GM18511 (cell line): Measurements from ENCODE around the gene SPEM3.
A peak's percentile ranks its signal among the peaks of the same experiment; 100 is the strongest.

Source experiments
- ATAC-seq: cut with Tn5 transposase; IDR thresholded peaks from one replicate; pipeline ENCODE4 v1.9.1; 2021; ENCODE audit warnings: mild to moderate bottlenecking, moderate library complexity; ENCODE audit not compliant: unreplicated experiment

Gene SPEM3

DNA sequence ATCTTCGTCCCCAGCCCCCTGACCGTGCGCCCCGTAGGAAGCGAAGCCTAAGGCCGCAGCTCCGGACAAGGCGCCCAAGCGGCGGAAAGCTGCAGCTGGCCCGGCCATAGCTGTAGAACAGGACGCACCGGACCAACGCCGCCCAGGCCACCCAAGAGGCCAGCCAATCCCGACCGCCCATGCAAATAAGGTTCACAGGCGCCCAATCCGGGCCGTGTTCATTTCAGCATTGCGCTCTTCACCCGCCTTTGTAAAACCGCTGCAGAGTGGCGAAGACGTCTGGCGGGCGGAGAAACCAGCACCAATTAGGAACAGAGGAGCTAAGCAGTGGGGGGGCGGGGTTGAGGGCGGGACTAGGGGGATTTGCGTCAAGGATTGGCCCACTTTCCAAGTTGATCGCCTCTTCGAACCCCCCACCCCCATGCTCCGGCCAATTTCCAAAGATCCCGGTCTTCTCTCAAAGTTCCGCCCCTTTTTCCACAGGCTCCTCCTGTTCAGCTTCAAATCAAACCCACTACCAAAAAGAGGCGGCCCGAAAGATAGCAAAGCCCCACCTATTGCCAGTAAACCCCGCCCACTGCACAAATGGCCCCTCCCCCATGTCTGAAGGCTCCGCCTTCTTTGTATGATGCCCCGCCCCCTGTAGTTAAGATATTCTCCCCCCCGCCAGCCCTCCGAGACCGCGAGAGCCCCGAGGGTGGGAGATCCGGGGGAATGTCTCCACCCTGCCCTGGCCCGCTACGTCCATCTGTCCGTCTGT lies 24.5 kb upstream of the SPEM3 start, which contains the start of gene TMEM256:
TMEM256 (minus strand) TSS at position 121 of the 760 bp plus-strand sequence; CDS start at position 108, 13 bp downstream.
- ATAC-seq, result peak; percentile 88

DNA sequence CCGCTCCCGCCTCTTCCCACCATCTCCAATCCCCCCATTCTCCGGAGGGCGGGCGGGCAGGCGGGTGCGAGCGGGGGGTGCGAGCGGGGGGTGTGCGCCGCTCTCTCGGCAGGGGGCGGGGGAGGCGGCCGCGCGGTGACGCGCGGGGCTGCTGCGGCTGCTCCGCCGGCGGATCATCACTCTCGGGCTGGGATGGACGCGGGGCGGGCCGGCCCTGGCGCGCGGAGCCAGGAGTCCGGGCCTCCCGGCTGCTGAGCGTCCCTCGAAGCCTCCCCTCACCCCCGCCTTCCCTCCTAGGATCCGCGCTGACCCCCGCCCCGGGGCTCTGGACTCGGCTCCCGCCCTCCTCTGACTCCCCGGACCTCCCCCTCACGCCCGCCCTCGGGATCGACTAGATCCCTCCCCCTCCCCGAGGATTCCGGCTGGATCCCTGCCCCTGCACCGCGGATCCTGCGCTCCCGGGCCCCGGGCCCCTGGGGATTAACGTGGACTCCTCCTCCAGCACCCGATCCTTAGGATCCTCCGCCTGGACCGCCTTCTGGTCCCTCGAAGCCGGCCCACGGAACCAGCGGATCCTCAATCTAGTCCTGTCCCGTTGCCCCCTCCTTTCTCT lies 23.8 kb upstream of the SPEM3 start:
- ATAC-seq, result peak; percentile 25

DNA sequence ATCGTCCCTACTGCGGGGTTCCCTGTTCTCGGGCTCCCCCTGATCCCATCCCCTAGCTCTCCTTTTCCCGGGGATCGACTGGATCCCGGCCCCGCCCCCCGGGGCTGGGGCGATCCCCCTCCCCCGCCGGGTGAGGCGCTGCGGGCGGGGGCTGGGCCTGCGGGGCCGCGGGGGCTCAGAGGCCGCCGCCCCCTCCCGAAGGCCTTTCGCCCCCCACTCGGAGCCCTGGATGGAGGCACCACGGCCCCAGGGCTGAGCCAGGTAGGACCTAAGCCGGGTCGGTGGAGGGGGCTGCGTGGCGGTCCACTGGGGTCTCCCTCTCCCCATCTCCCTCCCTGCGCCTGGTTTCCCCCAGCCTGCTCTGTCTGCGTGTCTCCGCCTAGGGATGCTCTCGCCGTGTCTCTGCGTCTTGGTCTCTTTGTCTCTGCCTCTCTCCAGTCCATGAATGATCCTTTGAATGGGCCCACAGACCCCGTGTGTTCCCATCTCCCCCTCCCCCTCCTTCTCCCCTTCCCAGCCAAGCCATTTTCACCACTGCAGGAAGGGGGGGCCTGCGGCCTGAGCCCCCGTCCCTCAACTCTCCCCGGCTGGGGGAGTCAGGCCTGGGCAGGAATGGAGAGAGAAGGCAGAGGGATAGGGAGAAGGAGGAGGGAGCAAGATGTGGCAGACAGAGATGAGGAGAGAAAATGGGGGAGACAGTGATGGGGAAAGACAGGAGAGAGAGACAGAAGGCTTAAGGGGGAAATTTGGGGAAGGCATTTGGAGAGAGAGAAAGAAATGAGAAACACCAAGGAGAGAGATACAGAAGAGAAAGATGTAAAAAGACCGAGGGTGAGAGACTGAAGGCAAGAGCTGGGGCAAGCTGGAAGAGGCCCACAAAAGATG lies 23.1 kb upstream of the SPEM3 start:
- no peak for ATAC-seq

DNA sequence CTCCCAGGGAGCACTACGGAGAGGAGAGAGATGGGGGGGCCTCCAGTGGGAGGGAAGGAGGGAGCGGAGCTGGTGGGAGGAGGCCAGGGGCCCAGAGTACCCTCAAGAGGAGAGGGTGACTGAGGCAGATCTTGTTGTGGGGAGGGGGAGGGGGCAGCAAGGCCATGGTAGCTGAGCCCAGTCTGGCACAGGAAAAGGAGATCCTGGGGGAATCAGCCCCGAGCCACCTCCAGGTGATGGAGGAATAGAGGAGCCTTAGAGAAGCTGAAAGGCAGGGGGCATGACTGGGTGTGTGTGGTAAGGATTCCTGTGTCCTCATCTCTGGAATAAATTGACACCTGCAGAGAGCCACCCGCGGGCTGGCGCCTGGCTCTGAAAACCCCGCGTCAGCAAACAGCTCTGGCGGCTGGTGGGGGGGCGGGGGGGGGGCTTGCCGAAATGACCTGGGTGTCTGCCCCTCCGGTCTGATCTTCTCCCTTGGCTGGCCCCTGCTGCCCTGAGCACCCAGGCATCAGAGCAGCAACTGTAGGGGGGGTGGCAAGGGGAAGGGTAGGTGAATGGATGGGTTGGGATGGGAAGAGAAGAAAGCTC lies 22.3 kb upstream of the SPEM3 start:
- no peak for ATAC-seq

DNA sequence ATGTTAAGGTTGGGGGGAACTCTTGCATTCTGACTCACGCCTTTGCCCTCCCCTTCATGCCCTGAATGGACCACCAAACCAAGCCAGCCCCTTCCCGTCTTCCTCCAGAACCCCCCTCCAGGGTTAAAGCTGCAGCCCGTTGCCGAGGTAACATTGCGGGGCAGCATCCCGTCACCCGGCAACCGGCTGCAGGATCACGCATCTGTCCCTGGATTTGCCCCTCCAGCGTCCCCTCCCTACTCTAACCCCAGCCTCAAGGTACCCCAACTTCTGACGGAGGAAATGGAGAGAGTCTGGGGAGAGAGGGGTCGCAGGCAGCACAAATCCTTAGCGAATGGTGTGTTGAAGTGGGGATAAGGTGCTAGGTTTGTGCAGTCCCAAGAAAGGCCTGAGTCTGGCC lies 21.6 kb upstream of the SPEM3 start:
- no peak for ATAC-seq

DNA sequence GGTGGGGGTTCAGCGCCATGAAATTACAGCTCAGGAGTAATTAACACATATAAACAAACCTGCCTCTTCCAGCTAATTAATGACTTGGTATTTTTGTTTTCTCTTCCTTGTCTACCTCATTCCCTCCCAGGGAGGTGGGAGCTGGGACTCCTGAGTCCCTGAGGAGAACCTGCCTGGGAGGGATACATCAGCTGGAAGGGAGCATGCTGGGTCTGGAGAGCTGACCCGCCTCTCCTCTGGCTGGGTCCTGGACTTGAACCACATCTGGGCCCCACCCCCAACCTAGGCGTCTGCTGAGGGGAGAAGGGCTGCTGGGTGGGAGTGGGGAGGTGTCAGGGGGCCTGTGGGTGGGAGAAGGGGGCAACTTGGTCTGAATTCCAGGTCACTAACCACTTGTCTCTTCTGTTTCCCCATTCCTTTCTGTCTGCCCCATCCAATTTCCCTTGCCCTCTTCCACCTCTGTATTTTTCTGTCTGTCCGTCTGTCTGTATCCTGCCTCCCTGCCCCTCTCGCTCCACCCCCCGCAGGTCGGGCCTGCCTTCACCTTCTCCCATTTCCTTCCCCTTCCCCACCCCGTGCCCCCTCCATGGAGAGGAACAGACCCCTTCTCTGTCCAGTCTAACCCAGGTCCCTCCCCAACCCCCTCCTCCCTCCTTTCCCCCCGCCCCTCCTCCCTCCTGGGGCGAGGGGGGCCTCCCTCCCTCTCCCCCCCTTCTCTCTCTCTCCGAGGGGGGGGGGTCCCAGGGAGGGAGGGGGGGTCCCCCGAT lies 21.0 kb upstream of the SPEM3 start, which contains the start of gene NLGN2:
NLGN2 (plus strand) TSS at position 361 of the 767 bp plus-strand sequence. CDS start 411 bp downstream, outside the sequence.
- ATAC-seq, result no peak

DNA sequence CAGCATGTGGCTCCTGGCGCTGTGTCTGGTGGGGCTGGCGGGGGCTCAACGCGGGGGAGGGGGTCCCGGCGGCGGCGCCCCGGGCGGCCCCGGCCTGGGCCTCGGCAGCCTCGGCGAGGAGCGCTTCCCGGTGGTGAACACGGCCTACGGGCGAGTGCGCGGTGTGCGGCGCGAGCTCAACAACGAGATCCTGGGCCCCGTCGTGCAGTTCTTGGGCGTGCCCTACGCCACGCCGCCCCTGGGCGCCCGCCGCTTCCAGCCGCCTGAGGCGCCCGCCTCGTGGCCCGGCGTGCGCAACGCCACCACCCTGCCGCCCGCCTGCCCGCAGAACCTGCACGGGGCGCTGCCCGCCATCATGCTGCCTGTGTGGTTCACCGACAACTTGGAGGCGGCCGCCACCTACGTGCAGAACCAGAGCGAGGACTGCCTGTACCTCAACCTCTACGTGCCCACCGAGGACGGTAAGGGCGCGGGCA lies 20.4 kb upstream of the SPEM3 start:
- no peak for ATAC-seq

DNA sequence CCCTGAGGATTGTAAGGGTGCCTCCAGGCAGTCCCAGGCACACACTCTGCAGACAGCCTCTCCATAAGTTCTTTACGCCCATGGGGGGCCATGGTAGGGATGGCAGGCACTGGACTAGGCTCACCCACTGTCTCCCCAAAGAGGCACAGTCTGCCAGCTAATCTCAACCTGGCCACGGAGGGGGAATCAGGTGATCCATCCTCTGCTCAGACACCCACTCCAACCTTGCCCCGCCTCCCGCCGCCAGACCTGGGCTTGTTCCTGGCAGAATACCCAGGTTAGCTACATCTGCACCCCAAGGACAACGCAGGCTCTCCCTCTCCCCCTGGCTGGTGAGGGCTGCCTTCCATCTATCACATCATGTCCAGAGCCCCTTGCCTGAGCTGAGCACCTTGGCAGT lies 19.8 kb upstream of the SPEM3 start:
- no peak for ATAC-seq

DNA sequence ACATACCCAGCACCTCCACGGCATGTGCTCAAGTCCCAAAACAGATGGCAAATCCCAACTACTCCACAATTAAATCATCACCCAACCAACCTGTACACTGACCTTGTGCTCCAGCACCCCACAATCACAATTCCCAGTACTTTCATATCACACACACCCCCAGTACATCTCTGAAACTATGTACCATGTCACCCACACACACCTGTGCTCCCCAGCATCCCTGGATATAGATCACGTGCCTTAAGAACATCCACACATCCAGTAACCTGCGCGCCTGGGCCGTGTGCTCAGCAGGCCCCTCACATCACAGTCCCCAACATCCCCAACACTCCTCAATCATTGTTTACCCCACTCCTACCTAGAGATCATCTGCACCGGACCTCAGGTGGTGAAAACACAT lies 18.9 kb upstream of the SPEM3 start:
- ATAC-seq, result no peak

DNA sequence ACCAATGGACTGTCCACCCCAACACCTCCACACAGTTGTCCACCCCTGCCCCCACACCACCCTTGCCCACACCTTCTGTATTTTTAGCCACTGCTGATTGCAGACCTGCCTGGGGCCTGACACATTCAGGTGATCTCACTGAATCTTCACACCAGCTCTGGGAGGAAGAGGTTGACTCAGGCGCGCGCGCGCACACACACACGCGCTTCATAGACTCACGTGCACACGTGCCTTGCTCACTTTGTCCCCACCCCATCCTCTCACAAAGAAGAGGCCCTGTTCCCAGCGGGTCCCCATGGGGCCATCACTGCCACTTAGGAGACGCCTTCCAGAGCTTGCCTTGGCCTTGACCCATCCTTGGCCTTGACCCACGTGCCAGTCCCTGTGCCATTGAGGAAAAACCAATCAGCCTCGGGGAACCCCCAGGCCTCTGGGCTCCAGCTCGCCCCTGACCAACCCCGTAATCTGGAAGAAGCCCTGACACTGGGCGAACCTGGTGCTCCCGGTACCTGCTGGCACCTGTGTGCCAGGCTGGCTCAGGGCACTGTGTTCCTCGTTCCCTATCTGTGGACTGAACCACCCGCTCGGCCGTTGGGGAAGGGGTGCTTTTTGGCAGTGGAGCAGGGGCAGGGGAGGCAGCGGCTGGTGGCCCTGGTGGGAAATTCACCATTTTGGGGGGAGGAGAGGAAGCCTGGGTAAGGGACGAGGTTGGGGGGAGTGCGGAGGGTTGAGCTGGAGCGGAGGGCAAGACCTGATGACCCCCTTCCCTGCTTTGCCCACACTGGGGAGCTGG lies 17.8 kb upstream of the SPEM3 start:
- no peak for ATAC-seq

DNA sequence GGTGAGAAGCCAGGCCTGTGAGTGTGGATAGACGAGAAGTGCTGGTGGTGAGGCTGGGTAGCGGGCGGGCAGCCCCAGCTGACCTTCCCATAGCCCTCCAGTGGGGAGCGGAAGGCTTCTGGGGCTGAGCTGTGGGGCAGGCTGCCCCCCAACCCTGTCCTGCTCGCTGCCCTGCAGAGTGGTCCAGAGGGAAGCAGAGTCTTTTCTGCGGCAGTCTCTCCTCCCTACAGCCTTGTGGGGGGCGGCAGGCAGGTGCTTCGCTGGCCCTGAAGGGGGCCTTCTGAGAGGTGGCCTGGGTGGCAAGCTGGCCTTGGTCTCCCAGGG lies 17.3 kb upstream of the SPEM3 start:
- ATAC-seq, result no peak

DNA sequence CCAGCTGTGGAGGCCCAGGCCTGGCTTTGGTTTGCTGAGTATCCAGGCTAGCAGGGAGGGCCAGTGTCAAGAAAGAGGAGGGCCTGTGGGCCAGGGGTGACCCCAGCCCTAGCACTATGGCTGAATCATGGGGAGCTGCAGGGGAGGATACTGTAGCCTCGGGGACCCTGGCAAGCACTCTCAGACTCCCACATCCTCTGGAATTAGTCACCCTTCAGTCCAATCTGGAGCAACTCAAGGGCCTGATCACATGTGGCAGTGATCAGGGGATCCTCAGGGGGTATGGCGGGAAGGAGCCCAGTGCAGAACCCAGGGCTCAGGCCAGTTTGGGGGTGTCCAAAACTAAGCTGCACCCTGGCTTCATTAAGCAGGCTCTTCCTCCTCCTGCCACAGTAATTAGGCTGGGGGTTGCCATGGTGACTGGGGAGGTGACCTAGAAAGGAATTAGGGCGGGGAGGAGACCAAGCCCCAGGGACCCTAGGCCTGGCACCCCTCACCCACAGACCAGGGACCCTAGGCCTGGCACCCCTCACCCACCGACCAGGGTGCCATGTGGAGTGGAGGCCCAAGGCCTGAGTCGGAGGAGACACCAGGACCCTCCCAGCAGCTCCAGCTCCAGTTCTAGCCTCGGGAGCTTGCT lies 15.2 kb upstream of the SPEM3 start:
- ATAC-seq, result no peak

DNA sequence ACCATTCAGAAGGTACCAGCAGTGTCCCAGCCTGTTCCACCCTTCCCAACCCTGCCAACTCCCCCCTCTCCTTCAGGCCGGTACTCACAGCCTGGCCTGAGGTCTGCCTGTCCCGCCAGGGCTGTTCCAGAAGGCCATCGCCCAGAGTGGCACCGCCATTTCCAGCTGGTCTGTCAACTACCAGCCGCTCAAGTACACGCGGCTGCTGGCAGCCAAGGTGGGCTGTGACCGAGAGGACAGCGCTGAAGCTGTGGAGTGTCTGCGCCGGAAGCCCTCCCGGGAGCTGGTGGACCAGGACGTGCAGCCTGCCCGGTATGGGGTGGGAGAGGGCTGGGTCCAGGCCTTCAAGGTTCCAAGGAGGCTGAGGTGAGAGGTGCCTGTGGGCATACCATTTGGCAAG lies 13.8 kb upstream of the SPEM3 start:
- ATAC-seq, result no peak

DNA sequence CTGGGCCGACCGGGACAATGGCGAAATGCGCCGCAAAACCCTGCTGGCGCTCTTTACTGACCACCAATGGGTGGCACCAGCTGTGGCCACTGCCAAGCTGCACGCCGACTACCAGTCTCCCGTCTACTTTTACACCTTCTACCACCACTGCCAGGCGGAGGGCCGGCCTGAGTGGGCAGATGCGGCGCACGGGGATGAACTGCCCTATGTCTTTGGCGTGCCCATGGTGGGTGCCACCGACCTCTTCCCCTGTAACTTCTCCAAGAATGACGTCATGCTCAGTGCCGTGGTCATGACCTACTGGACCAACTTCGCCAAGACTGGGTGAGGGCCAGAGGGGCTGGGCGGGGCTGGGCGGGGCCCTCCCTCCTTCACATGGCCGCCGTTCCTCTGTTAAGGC lies 12.9 kb upstream of the SPEM3 start:
- no peak for ATAC-seq

DNA sequence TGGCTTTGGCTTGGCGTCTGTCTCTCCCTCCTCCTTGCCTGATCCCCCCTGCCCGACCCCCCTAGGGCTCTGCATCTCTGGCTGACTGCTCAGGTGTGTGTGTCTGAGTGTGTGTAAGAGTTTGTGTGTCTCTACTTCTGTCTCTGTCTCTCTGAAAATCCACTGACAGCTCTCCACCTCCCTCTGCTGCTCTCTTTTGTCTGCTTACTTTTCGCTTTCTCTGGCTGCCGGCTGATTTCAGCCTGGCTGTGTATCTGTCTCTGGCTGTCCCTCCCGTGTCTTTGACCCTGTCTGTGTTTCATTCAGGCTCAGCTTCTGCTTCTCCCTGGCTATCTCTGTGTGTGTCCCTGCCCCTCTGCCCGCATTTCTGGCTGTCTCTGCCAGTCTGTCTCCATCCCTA lies 12.3 kb upstream of the SPEM3 start:
- ATAC-seq, result no peak

DNA sequence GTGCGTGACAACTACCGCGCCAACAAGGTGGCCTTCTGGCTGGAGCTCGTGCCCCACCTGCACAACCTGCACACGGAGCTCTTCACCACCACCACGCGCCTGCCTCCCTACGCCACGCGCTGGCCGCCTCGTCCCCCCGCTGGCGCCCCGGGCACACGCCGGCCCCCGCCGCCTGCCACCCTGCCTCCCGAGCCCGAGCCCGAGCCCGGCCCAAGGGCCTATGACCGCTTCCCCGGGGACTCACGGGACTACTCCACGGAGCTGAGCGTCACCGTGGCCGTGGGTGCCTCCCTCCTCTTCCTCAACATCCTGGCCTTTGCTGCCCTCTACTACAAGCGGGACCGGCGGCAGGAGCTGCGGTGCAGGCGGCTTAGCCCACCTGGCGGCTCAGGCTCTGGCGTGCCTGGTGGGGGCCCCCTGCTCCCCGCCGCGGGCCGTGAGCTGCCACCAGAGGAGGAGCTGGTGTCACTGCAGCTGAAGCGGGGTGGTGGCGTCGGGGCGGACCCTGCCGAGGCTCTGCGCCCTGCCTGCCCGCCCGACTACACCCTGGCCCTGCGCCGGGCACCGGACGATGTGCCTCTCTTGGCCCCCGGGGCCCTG lies 11.5 kb upstream of the SPEM3 start:
- ATAC-seq, result no peak

DNA sequence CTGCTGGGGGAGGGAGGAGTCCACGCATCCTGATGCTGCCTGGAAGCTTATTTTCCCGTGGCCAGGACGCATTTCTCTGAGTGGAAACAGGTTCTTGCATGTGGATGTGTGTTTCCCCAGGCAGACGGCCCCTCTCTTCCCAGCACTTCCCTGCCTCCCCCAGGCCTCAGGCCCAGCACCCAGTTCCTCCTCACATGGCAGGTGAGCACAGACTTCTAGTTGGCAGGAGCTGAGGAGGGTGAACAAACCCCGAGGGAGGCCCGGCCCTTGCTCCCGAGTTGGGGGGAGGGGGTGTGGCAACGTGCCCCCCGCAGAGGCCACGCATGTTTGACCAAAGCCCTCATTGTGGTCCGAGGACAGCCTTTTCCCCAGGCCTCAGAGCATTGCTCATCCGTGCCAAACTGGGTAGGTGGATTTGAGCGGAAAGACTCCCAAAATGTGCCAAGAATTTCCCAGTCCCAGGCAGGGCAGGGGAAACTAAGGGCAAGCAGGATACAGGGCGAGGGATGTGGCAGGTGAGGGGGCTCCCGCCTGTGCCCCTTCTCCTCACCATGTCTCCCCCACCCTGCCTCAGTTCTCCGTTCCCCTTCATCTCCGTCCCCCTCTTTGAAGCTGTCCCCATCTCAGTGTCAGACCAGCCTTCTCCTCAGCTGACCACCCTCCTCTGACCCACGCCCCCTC lies 10.0 kb upstream of the SPEM3 start:
- ATAC-seq, result no peak
